HG02870 (cell line): ENCODE data around the gene BEST1.
"Not testable (repeated sequence)": the region's sequence is repeated elsewhere in the genome, so short reads cannot be mapped to it uniquely, and the experiment has no call there.

Experiments used
- ATAC-seq: cut with Tn5 transposase; IDR thresholded peaks from one replicate; pipeline ENCODE4 v1.9.1; 2021; ENCODE audit warnings: mild to moderate bottlenecking, moderate library complexity; ENCODE audit not compliant: unreplicated experiment

BEST1 gene

GRCh38 chr11:61947486-61948210 is 2.5 kb upstream of the BEST1 start:
- no peak for ATAC-seq

GRCh38 chr11:61948505-61948904 is 1.6 kb upstream of the BEST1 start:
- no peak for ATAC-seq

- ATAC-seq: no peak
These were observed 749 bp upstream of the BEST1 start for GRCh38 chr11:61949169-61950034.

- ATAC-seq: no peak
These were observed 1.5 kb downstream of the BEST1 start for GRCh38 chr11:61951484-61952135.

GRCh38 chr11:61952882-61953281 is 2.7 kb downstream of the BEST1 start:
- ATAC-seq: no peak

- ATAC-seq: not testable (repeated sequence)
These were observed 3.5 kb downstream of the BEST1 start for GRCh38 chr11:61953632-61954031.

- no peak for ATAC-seq
These were observed 4.1 kb downstream of the BEST1 start for GRCh38 chr11:61954106-61954850.

- no peak for ATAC-seq
These were observed 4.8 kb downstream of the BEST1 start for GRCh38 chr11:61954851-61955421.

- ATAC-seq: no peak
These were observed 5.4 kb downstream of the BEST1 start for GRCh38 chr11:61955422-61956135.

- no peak for ATAC-seq
These were observed 6.3 kb downstream of the BEST1 start for GRCh38 chr11:61956191-61957020.

- ATAC-seq: no peak
These were observed 7.0 kb downstream of the BEST1 start for GRCh38 chr11:61957021-61957770.

GRCh38 chr11:61958590-61958989 is 8.4 kb downstream of the BEST1 start:
- no peak for ATAC-seq

GRCh38 chr11:61959114-61959513 is 9.0 kb downstream of the BEST1 start:
- no peak for ATAC-seq

- no peak for ATAC-seq
These were observed 9.5 kb downstream of the BEST1 start for GRCh38 chr11:61959678-61960077.

GRCh38 chr11:61960532-61960931 is 10.4 kb downstream of the BEST1 start:
- ATAC-seq: no peak

GRCh38 chr11:61961570-61962212 is 11.5 kb downstream of the BEST1 start:
- ATAC-seq: no peak

GRCh38 chr11:61962213-61963015 is 12.3 kb downstream of the BEST1 start:
- ATAC-seq: no peak
